Peyer's patch (tissue), 4 donors: ENCODE data around the gene GOLGA1. TPM values are rescaled to one million over a fixed set of nuclear protein-coding genes. Genes with fewer than 3 reads are reported as not detected.
A peak's percentile ranks its signal among the peaks of the same experiment; 100 is the strongest.

Experiments
- DNase-seq, 3 donors: peaks; one replicate each; pipeline ENCODE4 v3.0.0-alpha.2; 2017 to 2019
- H3K27ac ChIP-seq, 4 donors: fragments of 200-600 bp; sonication (generic); one replicate each; pipeline ENCODE4 v1.5.1; 2016 to 2019
- H3K27me3 ChIP-seq, 2 donors: fragments of 200-600 bp; sonication (generic); one replicate each; pipeline ENCODE4 v1.5.1; 2019
- H3K36me3 ChIP-seq, 3 donors: fragments of 200-600 bp; sonication (generic); one replicate each; pipeline ENCODE4 v1.5.1; 2016 to 2019
- H3K4me1 ChIP-seq, 4 donors: fragments of 200-600 bp; sonication (generic); one replicate each; pipeline ENCODE4 v1.5.1; 2016 to 2019
- H3K4me3 ChIP-seq, 4 donors: fragments of 200-600 bp; sonication (generic); 1 replicate in 3 of 4; 2 replicates in 1 of 4; pipeline ENCODE4 v1.5.1; 2016 to 2019; ENCODE audit warnings: mild to moderate bottlenecking in 1 of 4
- H3K9me3 ChIP-seq, 4 donors: fragments of 200-600 bp; sonication (generic); one replicate each; pipeline ENCODE4 v1.5.1; 2016 to 2019; ENCODE audit warnings: mild to moderate bottlenecking in 1 of 4
- POLR2A ChIP-seq, 2 donors: fragments of 450-650 bp; IDR thresholded peaks; one replicate each; pipeline ENCODE4 v1.5.1; 2017; ENCODE audit warnings: antibody characterized with exemption in 2 of 2, mild to moderate bottlenecking in 2 of 2, moderate library complexity in 2 of 2
- total RNA-seq, 4 donors: library from RNA; depleted of rRNA; stranded (reverse); fragments of >200 nt; gene quantifications; one replicate each; pipeline ENCODE4 v1.1.0, GENCODE V29; 2016
- TF ChIP-seq, protein P1 (sequence below), 6 experiments: fragments of 450-650 bp in 4 of 6; fragments of 200-600 bp in 2 of 6; sonication (generic) in 1 of 6; IDR thresholded peaks; one replicate each; pipeline ENCODE4 v1.5.1; 2017 to 2019; ENCODE audit warnings: antibody characterized with exemption in 6 of 6, mild to moderate bottlenecking in 3 of 6, moderate library complexity in 1 of 6

Gene GOLGA1
- total RNA-seq, 4 donors from 2014 or later: 27.0 to 52.8 (median 37.3) TPM

- DNase-seq: no peak
- Histone ChIP-seq H3K4me1 (no peaks in the 10 kb centered on the region), H3K27ac (no peak overlapping the region), H3K27me3 (no peaks in the 10 kb centered on the region), H3K36me3 (peaks cover 0 to 86% (median 0%) of the 10 kb centered on the region in 3 donors), H3K4me3 (no peak overlapping the region), H3K9me3 (no peaks in the 10 kb centered on the region)
- TF ChIP-seq POLR2A (IDR thresholded peaks at IDR 0.05): no peak
- TF ChIP-seq, protein P1, sequence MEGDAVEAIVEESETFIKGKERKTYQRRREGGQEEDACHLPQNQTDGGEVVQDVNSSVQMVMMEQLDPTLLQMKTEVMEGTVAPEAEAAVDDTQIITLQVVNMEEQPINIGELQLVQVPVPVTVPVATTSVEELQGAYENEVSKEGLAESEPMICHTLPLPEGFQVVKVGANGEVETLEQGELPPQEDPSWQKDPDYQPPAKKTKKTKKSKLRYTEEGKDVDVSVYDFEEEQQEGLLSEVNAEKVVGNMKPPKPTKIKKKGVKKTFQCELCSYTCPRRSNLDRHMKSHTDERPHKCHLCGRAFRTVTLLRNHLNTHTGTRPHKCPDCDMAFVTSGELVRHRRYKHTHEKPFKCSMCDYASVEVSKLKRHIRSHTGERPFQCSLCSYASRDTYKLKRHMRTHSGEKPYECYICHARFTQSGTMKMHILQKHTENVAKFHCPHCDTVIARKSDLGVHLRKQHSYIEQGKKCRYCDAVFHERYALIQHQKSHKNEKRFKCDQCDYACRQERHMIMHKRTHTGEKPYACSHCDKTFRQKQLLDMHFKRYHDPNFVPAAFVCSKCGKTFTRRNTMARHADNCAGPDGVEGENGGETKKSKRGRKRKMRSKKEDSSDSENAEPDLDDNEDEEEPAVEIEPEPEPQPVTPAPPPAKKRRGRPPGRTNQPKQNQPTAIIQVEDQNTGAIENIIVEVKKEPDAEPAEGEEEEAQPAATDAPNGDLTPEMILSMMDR (IDR thresholded peaks at IDR 0.05): no peak
These were observed 59.6 kb downstream of the GOLGA1 start for GRCh38 chr9:124881138-124881743.

GRCh38 chr9:124880501-124880900 lies 60.4 kb downstream of the GOLGA1 start:
- DNase-seq: peak in 1 of 3 donors; percentile 28
- TF ChIP-seq, protein P1 (IDR thresholded peaks at IDR 0.05): no peak
- no peak for TF ChIP-seq POLR2A (IDR thresholded peaks at IDR 0.05)
- Histone ChIP-seq H3K27ac (no peak overlapping the region), H3K9me3 (no peaks in the 10 kb centered on the region), H3K4me3 (no peak overlapping the region), H3K27me3 (no peaks in the 10 kb centered on the region), H3K4me1 (no peaks in the 10 kb centered on the region), H3K36me3 (peaks cover 0 to 86% (median 0%) of the 10 kb centered on the region in 3 donors)

- no peak overlapping the region for H3K4me3 ChIP-seq
- no peak for TF ChIP-seq POLR2A (IDR thresholded peaks at IDR 0.05)
- TF ChIP-seq, protein P1 (IDR thresholded peaks at IDR 0.05): no peak
- DNase-seq: no peak
- H3K9me3 ChIP-seq: no peaks in the 10 kb centered on the region
- H3K27me3 ChIP-seq: no peaks in the 10 kb centered on the region
- H3K4me1 ChIP-seq: no peaks in the 10 kb centered on the region
- H3K27ac ChIP-seq: no peak overlapping the region
- H3K36me3 ChIP-seq: peaks cover 0 to 84% (median 0%) of the 10 kb centered on the region in 3 donors
These were observed 61.7 kb downstream of the GOLGA1 start for GRCh38 chr9:124879226-124879625.

- DNase-seq: no peak
- Histone ChIP-seq H3K9me3 (no peaks in the 10 kb centered on the region), H3K27ac (no peak overlapping the region), H3K36me3 (peaks cover 0 to 88% (median 0%) of the 10 kb centered on the region in 3 donors), H3K27me3 (no peaks in the 10 kb centered on the region), H3K4me3 (no peak overlapping the region), H3K4me1 (peaks cover 0 to 7% (median 1%) of the 10 kb centered on the region in 4 donors)
- no peak for TF ChIP-seq POLR2A (IDR thresholded peaks at IDR 0.05)
- TF ChIP-seq, protein P1 (IDR thresholded peaks at IDR 0.05): no peak
These were observed 62.4 kb downstream of the GOLGA1 start for GRCh38 chr9:124878518-124878917.

- Histone ChIP-seq H3K27ac (no peak overlapping the region), H3K9me3 (no peaks in the 10 kb centered on the region), H3K4me3 (no peak overlapping the region), H3K27me3 (no peaks in the 10 kb centered on the region), H3K36me3 (peaks cover 0 to 93% (median 0%) of the 10 kb centered on the region in 3 donors), H3K4me1 (peaks cover 0 to 12% (median 4%) of the 10 kb centered on the region in 4 donors)
- TF ChIP-seq, protein P1 (IDR thresholded peaks at IDR 0.05): no peak
- TF ChIP-seq POLR2A (IDR thresholded peaks at IDR 0.05): no peak
- DNase-seq: no peak
These were observed 62.9 kb downstream of the GOLGA1 start for GRCh38 chr9:124878021-124878420.
